DOHH2 (cell line): ENCODE data around the gene KRTAP5-3.

Source experiments
- H3F3A ChIP-seq: fragments of 200-600 bp; sonication (generic), shearing (Covaris generic); 2 replicates; pipeline ENCODE4 v1.6.0; 2016; ENCODE audit warnings: antibody characterized with exemption, mild to moderate bottlenecking; ENCODE audit not compliant: control insufficient read depth, insufficient read depth
- H3K27ac ChIP-seq: fragments of 200-600 bp; sonication (generic); 2 replicates; pipeline ENCODE4 v1.5.1; 2014; ENCODE audit warnings: low read depth, mild to moderate bottlenecking, low read length, moderate library complexity
- H3K27me3 ChIP-seq: fragments of 200-600 bp; sonication (generic); 2 replicates; pipeline ENCODE4 v1.6.1; 2014; ENCODE audit warnings: mild to moderate bottlenecking, low read length, mixed read lengths; ENCODE audit not compliant: control insufficient read depth
- H3K36me3 ChIP-seq: fragments of 200-600 bp; sonication (generic); 2 replicates; pipeline ENCODE4 v1.6.1; 2014; ENCODE audit warnings: mild to moderate bottlenecking, low read length, moderate library complexity, mixed read lengths; ENCODE audit not compliant: control insufficient read depth
- H3K4me1 ChIP-seq: fragments of 200-600 bp; sonication (generic); 2 replicates; pipeline ENCODE4 v1.6.1; 2014; ENCODE audit warnings: mild to moderate bottlenecking, low read length, mixed read lengths; ENCODE audit not compliant: control insufficient read depth
- H3K4me2 ChIP-seq: fragments of 200-600 bp; sonication (generic); 2 replicates; pipeline ENCODE4 v1.6.0; 2014; ENCODE audit warnings: mild to moderate bottlenecking, low read length, moderate library complexity
- H3K4me3 ChIP-seq: fragments of 200-600 bp; sonication (generic); 2 replicates; pipeline ENCODE4 v1.5.1; 2014; ENCODE audit warnings: mild to moderate bottlenecking, low read length, mixed read lengths
- H3K79me2 ChIP-seq: fragments of 200-600 bp; sonication (generic); 2 replicates; pipeline ENCODE4 v1.6.1; 2014; ENCODE audit warnings: mild to moderate bottlenecking, low read length, mixed read lengths; ENCODE audit not compliant: control insufficient read depth
- H3K9me2 ChIP-seq: fragments of 200-600 bp; sonication (generic); replicated peaks from 2 replicates; pipeline ENCODE4 v1.6.1; 2014; ENCODE audit warnings: mild to moderate bottlenecking, low read length, mixed read lengths; ENCODE audit not compliant: control insufficient read depth
- H3K9me3 ChIP-seq: fragments of 200-600 bp; sonication (generic); 2 replicates; pipeline ENCODE4 v1.6.1; 2014; ENCODE audit warnings: antibody characterized with exemption, low read length, mixed read lengths; ENCODE audit not compliant: control insufficient read depth, insufficient read depth
- H4K20me1 ChIP-seq: fragments of 200-600 bp; sonication (generic); 2 replicates; pipeline ENCODE4 v1.6.0; 2014; ENCODE audit warnings: low read depth, mild to moderate bottlenecking, antibody characterized with exemption, low read length, moderate library complexity; ENCODE audit not compliant: control insufficient read depth, insufficient read depth
- CTCF ChIP-seq: fragments of 200-600 bp; sonication (generic); IDR thresholded peaks from one replicate; pipeline ENCODE4 v1.5.1; 2014; ENCODE audit warnings: antibody characterized with exemption, mild to moderate bottlenecking, low read depth, low read length; ENCODE audit not compliant: poor library complexity, severe bottlenecking
- EZH2phosphoT487 ChIP-seq: fragments of 200-600 bp; sonication (generic); IDR thresholded peaks from 2 replicates; pipeline ENCODE4 v1.6.1; 2017; ENCODE audit warnings: borderline replicate concordance, mild to moderate bottlenecking, antibody characterized with exemption, low read length, moderate library complexity, mixed read lengths

KRTAP5-3 gene

GRCh38 chr11:1561266-1561665 is 47.0 kb downstream of the KRTAP5-3 start:
- Histone ChIP-seq H3K79me2 (no peaks in the 10 kb centered on the region), H3K27me3 (no peaks in the 10 kb centered on the region), H3K36me3 (no peaks in the 10 kb centered on the region), H3K4me1 (no peaks in the 10 kb centered on the region), H3K9me3 (no peaks in the 10 kb centered on the region), H3K4me2 (no peak overlapping the region), H3K4me3 (no peak overlapping the region), H3F3A (no peaks in the 10 kb centered on the region), H3K9me2 (no peaks in the 10 kb centered on the region), H3K27ac (no peak overlapping the region), H4K20me1 (no peaks in the 10 kb centered on the region)
- TF ChIP-seq CTCF = no peak
- no peak for TF ChIP-seq EZH2phosphoT487

DNA sequence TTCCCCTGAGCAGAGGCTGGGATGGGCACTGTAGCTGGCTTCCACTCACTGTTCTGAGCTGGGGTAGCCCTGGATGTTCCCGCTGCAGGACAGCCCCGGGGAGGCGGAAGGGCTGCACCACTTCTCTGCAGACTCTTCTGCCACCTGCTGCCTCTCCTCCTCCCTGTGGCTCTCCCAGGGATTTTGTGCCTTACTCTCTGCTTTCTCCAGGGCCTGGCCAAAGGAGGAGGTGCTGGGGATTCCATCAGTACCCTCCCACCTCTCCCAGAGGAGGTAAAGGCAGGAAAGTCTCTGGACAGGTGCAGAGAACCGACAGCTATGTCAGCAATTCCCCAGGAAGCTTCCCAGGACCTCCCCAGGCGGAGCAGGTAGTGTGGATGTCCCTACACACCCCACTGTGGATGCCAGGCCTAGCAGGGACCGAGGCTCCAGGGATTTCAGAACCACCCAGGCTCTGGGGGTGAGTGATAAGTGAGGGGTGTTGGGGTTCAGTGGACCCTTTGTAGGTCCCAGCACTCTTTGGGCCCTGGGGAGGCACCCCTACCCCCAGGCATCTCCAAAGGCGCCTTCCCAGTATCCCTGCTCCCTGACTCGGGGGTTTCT is 47.5 kb downstream of the KRTAP5-3 start:
- no peak overlapping the region for H3K4me2 ChIP-seq
- H3K4me1 ChIP-seq = no peaks in the 10 kb centered on the region
- no peaks in the 10 kb centered on the region for H3K79me2 ChIP-seq
- H4K20me1 ChIP-seq = no peaks in the 10 kb centered on the region
- H3K27ac ChIP-seq = no peak overlapping the region
- H3K36me3 ChIP-seq = no peaks in the 10 kb centered on the region
- H3K4me3 ChIP-seq = no peak overlapping the region
- H3K9me2 ChIP-seq = no peaks in the 10 kb centered on the region
- no peaks in the 10 kb centered on the region for H3F3A ChIP-seq
- H3K9me3 ChIP-seq = no peaks in the 10 kb centered on the region
- no peaks in the 10 kb centered on the region for H3K27me3 ChIP-seq
- no peak for TF ChIP-seq CTCF
- no peak for TF ChIP-seq EZH2phosphoT487

- no peaks in the 10 kb centered on the region for H3K27me3 ChIP-seq
- H3K4me2 ChIP-seq = no peak overlapping the region
- H3K4me3 ChIP-seq = no peak overlapping the region
- no peaks in the 10 kb centered on the region for H3K36me3 ChIP-seq
- H4K20me1 ChIP-seq = no peaks in the 10 kb centered on the region
- TF ChIP-seq EZH2phosphoT487 = no peak
- no peak for TF ChIP-seq CTCF
- no peak overlapping the region for H3K27ac ChIP-seq
- no peaks in the 10 kb centered on the region for H3K4me1 ChIP-seq
- no peaks in the 10 kb centered on the region for H3F3A ChIP-seq
- H3K79me2 ChIP-seq = no peaks in the 10 kb centered on the region
- no peaks in the 10 kb centered on the region for H3K9me3 ChIP-seq
- H3K9me2 ChIP-seq = no peaks in the 10 kb centered on the region
These were observed 48.1 kb downstream of the KRTAP5-3 start for GRCh38 chr11:1560002-1560648.
